CD1c-positive myeloid dendritic cell (primary cell): ENCODE measurements around the gene TSPEAR.
"Not testable (repeated sequence)": the region's sequence is repeated elsewhere in the genome, so short reads cannot be mapped to it uniquely, and the experiment has no call there.

Experiments used
- DNase-seq: peaks from one replicate; pipeline ENCODE4 v3.0.0-alpha.2; 2016; ENCODE audit errors: extremely low spot score

The TSPEAR gene

GRCh38 chr21:44568667-44569556, 142.5 kb downstream of the TSPEAR start:
- DNase-seq = no peak

- no peak for DNase-seq
Observed at GRCh38 chr21:44568261-44568660, 143.1 kb downstream of the TSPEAR start.

- no peak for DNase-seq
Observed at GRCh38 chr21:44567481-44568171, 143.7 kb downstream of the TSPEAR start.

- DNase-seq = peak; percentile 78
Observed at GRCh38 chr21:44566403-44566802, 145.0 kb downstream of the TSPEAR start.

GRCh38 chr21:44564886-44565598, 146.3 kb downstream of the TSPEAR start:
- DNase-seq = peak; percentile 18

GRCh38 chr21:44564099-44564498, 147.3 kb downstream of the TSPEAR start:
- no peak for DNase-seq

- DNase-seq = no peak
Observed at GRCh38 chr21:44558695-44559094, 152.7 kb downstream of the TSPEAR start, which contains the start of gene KRTAP10-3. KRTAP10-3 (minus strand) TSS chr21:44558795; CDS start chr21:44558715, 80 bp downstream.

GRCh38 chr21:44558329-44558675, 153.1 kb downstream of the TSPEAR start:
- DNase-seq = not testable (repeated sequence)

GRCh38 chr21:44557491-44558328, 153.7 kb downstream of the TSPEAR start:
- no peak for DNase-seq

- no peak for DNase-seq
Observed at GRCh38 chr21:44556879-44557278, 154.5 kb downstream of the TSPEAR start.

- no peak for DNase-seq
Observed at GRCh38 chr21:44555200-44555875, 156.0 kb downstream of the TSPEAR start.

- no peak for DNase-seq
Observed at GRCh38 chr21:44552681-44553080, 158.7 kb downstream of the TSPEAR start.

GRCh38 chr21:44552136-44552535, 159.2 kb downstream of the TSPEAR start:
- DNase-seq = no peak

- DNase-seq = no peak
Observed at GRCh38 chr21:44551340-44551961, 159.9 kb downstream of the TSPEAR start, which contains the start of gene KRTAP10-2. KRTAP10-2 (minus strand) TSS chr21:44551505; CDS start chr21:44551458, 47 bp downstream.

- no peak for DNase-seq
Observed at GRCh38 chr21:44550807-44551206, 160.6 kb downstream of the TSPEAR start.

GRCh38 chr21:44550285-44550684, 161.1 kb downstream of the TSPEAR start:
- not testable (repeated sequence) for DNase-seq

GRCh38 chr21:44549525-44550211, 161.7 kb downstream of the TSPEAR start:
- DNase-seq = no peak

GRCh38 chr21:44548922-44549321, 162.4 kb downstream of the TSPEAR start:
- DNase-seq = no peak

- no peak for DNase-seq
Observed at GRCh38 chr21:44548381-44548780, 163.0 kb downstream of the TSPEAR start.
